HL-60 (cell line): Measurements from ENCODE around the gene GPR12.
"Not testable (repeated sequence)": the region's sequence is repeated elsewhere in the genome, so short reads cannot be mapped to it uniquely, and the experiment has no call there.

ENCODE experiments used
- DNase-seq, 2 experiments: peaks; one replicate each; pipeline ENCODE4 v3.0.0-alpha.2; 2010 to 2020; ENCODE audit warnings: low read depth in 1 of 2, low spot score in 1 of 2
- H3K27ac ChIP-seq: fragments of 250-450 bp; sonication (Bioruptor Pico); replicated peaks from 2 replicates; pipeline ENCODE4 v1.5.1; 2020; ENCODE audit warnings: mild to moderate bottlenecking, moderate library complexity
- H3K27me3 ChIP-seq: fragments of 250-450 bp; sonication (Bioruptor Pico); 2 replicates; pipeline ENCODE4 v1.5.1; 2021; ENCODE audit warnings: mild to moderate bottlenecking, moderate library complexity; ENCODE audit not compliant: insufficient read depth, poor library complexity, severe bottlenecking
- H3K4me3 ChIP-seq: replicated peaks from 2 replicates; pipeline ENCODE4 v1.5.1; 2011; ENCODE audit warnings: mild to moderate bottlenecking, control low read depth, low read length; ENCODE audit not compliant: insufficient read depth
- GABPA ChIP-seq: IDR thresholded peaks from 2 replicates; pipeline ENCODE4 v1.6.1; 2012; ENCODE audit warnings: low read depth
- POLR2AphosphoS5 ChIP-seq: IDR thresholded peaks from 2 replicates; pipeline ENCODE4 v1.6.1; 2012; ENCODE audit warnings: low read depth
- REST ChIP-seq: IDR thresholded peaks from 2 replicates; pipeline ENCODE4 v1.6.1; 2012; ENCODE audit warnings: low read depth; ENCODE audit not compliant: insufficient replicate concordance
- SPI1 ChIP-seq: IDR thresholded peaks from 2 replicates; pipeline ENCODE4 v1.6.1; 2012; ENCODE audit warnings: low read depth, mild to moderate bottlenecking, borderline replicate concordance
- TF ChIP-seq, protein P1 (sequence below): IDR thresholded peaks from one replicate; pipeline ENCODE4 v1.5.1; 2011; ENCODE audit warnings: low read length, control low read depth, inconsistent platforms; ENCODE audit not compliant: insufficient read depth

Gene GPR12

GRCh38 chr13:26727122-26727521 is 33.5 kb downstream of the GPR12 start:
- DNase-seq: no peak
- TF ChIP-seq POLR2AphosphoS5 (no peak), GABPA (no peak), REST (no peak), SPI1 (no peak)
- TF ChIP-seq, protein P1, sequence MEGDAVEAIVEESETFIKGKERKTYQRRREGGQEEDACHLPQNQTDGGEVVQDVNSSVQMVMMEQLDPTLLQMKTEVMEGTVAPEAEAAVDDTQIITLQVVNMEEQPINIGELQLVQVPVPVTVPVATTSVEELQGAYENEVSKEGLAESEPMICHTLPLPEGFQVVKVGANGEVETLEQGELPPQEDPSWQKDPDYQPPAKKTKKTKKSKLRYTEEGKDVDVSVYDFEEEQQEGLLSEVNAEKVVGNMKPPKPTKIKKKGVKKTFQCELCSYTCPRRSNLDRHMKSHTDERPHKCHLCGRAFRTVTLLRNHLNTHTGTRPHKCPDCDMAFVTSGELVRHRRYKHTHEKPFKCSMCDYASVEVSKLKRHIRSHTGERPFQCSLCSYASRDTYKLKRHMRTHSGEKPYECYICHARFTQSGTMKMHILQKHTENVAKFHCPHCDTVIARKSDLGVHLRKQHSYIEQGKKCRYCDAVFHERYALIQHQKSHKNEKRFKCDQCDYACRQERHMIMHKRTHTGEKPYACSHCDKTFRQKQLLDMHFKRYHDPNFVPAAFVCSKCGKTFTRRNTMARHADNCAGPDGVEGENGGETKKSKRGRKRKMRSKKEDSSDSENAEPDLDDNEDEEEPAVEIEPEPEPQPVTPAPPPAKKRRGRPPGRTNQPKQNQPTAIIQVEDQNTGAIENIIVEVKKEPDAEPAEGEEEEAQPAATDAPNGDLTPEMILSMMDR: no peak
- Histone ChIP-seq H3K27me3 (no peaks in the 10 kb centered on the region), H3K4me3 (no peak overlapping the region), H3K27ac (no peak overlapping the region)

DNA sequence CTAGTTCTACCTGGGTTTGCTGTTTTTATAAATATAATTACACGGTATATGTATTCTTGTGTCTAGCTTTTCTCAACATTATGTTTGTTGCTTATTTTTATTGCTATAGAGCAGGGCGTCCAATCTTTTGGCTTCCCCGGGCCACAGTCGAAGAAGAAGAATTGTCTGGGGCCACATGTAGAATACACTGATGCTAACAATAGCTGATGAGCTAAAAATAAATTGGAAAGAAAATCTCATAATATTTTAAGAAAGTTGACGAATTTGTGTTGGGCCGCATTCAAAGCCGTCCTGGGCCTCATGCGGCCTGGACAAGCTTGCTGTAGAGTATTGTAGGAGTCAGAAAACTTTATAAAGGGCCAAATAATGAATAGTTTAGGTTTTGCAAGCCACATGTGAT is 33.9 kb downstream of the GPR12 start:
- H3K27me3 ChIP-seq: no peaks in the 10 kb centered on the region
- DNase-seq: no peak

GRCh38 chr13:26723620-26724019 is 37.0 kb downstream of the GPR12 start:
- H3K27ac ChIP-seq, DNase-seq, H3K27me3 ChIP-seq, H3K4me3 ChIP-seq: not testable (repeated sequence)

More for the DNA sequence above, 33.9 kb downstream of the GPR12 start:
- TF ChIP-seq GABPA (no peak), POLR2AphosphoS5 (no peak), SPI1 (no peak), REST (no peak)
- TF ChIP-seq, protein P1: no peak
- H3K27ac ChIP-seq: no peak overlapping the region
- H3K4me3 ChIP-seq: no peak overlapping the region

- no peaks in the 10 kb centered on the region for H3K27me3 ChIP-seq
- H3K27ac ChIP-seq: peak overlapping the region; percentile 86
- TF ChIP-seq SPI1 (no peak), REST (no peak)
- no peak overlapping the region for H3K4me3 ChIP-seq
- no peak for DNase-seq
These were observed 38.3 kb downstream of the GPR12 start for GRCh38 chr13:26722321-26722720.
